GM21825 (cell line): ENCODE data around the gene IMP3.

Experiments used
- ATAC-seq: cut with Tn5 transposase; IDR thresholded peaks from one replicate; pipeline ENCODE4 v1.9.1; 2021; ENCODE audit warnings: mild to moderate bottlenecking, moderate library complexity; ENCODE audit not compliant: unreplicated experiment

The IMP3 gene

DNA sequence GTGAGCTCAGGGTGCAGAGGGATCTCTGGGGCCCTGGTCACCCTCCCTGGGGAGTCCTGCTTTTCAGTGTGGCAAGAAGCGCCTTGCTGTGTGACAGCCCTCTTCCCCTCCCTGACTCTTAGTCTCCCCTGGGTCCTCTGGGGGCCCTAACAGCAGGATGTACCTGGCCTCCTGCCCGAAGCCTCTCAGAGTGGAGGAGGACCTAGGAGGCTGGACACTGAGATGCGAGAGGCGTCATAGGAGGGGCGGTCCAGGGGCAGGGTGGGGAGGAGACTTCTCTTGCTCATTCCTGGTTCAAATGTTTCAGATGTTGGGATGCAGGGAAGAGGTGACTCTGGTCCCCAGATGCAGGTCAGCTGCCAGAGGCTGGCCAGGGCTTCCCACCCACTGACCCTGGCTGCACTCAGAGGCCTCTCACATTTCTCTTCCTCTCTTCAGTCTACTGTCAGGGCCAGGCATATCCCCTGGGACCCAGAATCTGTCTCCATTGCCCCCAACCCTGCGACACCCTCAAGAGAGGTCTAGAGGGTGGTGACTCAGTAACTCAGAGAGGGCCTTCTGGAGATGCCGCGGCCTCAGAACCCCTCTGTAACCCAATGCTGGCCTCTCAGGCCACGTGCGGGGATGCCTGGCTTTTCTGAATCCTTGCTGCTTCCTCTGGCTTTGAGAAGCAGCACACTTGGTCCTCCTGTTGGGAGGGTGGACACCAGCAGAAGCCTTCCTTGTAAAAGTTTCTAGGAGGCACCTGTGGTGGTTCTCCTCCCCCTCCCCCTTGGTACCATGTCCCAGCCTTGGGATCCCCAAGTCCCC, 33.6 kb upstream of the IMP3 start:
- no peak for ATAC-seq

DNA sequence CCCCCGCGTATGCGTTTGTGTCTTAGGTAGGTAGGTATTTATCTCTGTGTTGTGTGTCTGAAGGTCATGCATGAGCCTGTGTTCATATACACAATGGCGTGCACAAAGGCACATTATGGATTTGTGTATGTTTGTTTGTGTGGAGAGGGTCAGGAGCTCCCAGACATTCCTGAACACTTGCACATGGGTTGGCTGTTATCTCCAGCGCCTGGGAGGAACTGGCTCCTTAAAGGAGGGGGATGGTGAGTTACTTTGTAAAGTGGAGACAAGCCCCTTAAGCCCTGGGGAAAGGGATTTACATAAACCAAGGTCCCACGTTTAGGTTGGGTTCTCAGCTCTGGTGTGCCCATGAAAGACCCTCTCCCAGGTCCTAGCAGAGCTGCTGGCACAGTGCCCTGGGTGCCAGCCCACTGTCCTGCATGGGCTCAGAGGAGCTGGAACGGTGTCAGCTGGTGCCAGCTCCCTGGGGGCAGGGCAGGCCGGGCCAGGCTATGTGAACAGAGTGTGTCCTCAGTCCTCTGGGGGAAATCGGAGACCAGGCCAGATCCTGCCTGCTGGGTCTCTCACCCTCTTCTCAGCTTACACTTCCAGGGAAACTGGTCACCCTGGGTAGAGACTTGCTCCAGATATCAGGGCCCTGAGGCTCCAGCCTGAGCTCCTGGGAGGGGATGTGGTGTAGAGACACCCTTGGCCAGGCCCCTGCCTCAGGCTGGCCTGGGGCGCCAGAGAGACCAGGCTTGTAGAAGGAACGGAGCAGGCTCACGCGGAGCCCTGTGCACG, 32.8 kb upstream of the IMP3 start:
- ATAC-seq, result no peak

DNA sequence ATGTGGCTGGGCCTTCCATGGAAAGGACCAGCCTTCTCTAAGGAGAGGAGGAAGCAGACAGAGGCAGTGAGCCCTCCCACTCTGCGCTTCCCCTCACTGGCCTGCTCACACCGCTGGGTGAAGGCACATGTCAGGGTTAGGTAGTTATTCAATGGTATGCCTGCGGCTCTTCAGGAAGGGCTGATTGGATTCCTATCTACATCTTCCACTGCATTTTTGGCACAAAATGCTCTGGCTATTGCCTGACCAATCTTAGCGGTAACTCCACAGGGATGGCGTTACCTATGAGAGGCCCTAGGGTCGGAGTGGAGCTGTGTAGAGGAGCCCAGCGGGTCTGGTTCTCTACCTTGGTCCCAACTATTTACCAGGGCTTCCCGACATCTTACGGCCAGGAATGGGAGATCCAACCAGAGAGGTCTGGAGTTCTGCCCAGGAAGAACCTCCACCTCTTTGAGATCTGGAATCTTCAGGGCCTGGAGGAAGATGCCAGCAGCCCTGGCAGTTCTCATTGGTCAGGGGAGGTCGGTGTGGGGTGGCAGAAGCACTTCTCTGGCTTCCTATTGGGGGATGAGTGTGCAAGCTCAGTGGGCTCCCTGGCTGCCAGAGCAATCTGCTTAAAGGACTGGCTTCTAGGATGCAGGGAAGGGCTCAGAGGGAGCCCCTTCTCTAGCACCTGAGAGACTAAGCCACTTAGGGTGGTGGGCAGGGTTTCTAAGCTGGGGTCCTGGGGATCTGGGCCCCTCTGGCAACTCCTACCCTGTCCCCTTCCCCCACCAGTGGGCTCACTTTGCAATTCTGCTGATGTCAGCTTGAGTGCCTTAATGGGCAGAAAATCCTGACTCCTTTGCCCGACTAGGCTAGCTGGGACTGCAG, 31.9 kb upstream of the IMP3 start:
- no peak for ATAC-seq

DNA sequence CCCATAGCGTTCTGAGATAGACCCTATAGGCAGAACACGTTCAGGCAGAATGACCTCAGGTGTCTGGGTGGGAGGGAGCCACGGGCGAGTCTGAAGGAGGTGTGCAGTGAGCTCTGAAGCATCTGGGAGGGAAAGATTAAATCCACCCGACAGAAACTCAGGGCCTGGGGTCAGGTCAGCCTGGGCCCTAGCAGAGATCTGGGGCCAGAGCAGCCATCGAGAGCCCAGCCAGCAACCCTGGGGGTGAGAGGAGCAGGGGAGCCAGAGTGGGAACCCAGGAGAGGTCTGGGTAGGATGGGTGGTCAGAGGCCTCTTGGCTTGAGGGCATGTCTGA, 29.8 kb upstream of the IMP3 start:
- ATAC-seq, result no peak

DNA sequence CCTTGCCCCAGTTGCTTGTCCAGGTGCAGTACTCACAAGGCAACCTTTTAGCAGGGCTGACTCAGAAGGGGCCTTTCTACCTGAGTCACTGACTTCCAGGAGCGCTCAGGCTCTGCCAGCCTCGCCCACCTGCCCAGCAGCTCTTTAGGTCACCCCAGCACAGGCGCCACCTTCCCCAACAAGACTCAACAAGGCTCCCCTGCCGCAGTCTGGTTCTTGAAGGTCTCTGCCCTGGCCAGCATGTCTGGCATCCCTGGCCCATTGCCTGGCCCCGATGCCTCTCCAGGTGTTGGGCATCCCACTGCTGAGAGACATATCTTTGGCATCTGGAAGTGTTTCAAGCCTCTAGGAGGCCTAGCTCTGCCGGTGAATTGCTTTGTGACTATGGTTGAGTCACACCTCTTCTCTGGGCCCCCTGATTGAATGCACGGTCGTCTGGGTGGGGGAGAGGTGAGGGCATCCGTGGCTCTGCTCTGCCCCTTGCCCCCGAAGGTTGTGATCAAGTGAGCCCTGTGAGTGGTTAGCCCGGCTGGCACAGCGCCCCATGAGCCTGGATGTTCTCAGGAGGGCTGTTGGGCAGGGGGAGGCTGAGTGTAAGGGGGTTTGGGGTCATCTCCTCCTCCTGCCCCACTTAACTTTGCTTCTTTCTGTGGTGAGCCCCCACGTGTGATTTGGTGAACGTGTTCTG, 29.3 kb upstream of the IMP3 start:
- ATAC-seq, result no peak

DNA sequence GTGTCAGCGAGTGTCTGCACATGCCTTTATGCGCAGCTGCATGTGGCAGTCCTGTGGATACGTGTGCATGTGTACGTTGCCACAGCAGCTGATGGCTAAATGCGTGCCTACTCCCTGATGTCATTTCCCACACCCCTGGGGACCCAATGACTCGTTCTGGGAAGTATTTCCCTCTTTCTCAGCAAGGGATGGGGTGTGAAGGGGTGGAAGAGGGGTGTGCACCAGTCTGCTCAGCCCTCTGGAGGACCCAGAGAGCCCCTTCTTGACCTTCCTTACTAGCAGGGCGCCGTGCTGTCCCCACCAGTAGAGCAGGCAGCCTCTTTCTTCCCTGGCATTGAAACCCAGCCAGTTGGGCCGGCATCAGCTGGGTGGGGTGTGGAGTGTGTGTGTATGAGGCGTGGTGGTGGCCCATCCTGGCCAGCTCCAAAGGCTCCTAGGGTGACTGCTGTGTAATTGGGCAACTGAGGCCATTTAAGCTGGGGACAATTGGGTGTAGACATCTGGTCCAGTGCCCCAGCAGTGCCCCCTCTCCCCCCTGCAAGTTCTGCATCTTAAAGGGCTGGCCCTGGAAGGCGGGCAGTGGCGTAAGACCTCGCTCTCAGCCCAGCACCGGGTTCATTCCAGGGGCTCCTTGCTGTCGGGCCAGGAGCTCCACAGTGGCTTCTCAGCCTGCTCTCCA, 26.9 kb upstream of the IMP3 start:
- ATAC-seq, result no peak

DNA sequence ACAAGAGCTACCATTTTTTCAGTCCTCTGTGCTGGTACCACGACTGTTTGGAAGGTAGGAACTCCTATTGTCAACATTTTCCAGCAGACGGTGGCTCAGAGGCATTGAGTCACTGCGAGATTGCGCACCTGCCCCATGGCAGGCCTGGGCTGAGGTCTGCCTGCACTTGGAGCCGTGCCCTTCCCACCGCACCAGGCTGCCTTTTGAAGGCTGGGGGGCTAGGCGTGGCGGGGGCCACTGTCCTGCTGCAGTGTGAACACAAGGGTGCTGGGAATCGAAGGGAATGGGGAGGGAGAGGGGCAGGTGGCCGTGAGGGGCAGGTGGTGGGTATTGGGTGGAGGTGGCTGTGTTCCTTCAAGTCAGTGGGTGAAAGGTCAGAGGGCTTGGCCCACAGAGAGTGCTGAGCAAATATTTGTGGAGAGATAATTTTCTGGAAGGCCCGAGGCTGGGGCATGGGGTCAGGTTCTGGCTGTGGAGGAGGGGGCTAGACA, 24.0 kb upstream of the IMP3 start:
- ATAC-seq, result no peak

DNA sequence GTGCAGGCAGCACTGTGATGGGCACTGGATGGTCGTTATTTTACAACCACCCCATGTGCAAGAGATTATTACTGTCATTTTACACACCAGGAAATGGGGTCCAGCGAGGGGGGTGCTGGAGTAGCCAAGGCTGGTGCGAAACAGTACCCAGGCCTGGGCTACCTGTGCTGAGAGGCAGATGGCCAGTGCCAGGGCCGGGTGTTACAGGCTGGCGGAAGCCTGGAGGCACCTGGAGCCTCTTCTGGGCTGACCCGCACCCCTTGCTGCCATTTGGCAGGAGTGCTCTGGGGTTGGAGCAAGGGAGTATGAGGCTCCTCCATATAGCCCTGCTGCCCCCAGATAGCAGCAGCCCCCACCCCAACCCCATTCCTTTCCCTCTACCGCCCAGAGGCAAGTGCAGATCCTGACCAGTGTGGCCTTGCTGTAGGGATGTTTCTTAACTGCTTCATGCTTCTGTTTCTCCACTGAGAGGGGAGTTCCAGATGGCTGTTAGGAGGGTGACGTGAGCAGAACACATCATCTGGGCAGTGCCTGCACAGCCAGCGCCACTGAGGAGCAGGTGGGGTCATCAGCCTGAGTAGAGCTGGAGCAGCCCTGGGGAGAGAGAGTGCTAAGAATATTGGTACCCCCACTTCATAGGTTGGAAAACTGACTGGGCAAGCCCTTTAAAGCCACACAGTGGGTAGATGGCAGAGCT, 22.9 kb upstream of the IMP3 start:
- ATAC-seq, result no peak

DNA sequence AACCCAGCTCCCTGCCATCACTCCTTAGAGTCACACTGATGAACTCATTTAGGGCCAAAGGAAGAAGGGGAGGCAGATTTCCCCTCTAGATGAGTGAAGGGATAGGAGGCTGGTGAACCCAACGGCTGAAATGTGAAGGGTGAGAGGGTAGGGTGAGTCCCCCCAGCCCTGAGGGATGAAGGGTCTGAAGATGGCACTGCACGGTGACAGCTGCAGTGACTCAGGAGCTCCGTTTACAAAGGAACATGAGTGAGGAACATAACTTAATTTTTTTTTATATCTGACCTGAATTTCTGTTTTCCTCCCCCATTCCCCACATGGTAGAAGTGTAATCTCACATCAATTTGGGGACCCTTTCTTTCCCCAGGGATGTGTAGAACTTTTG, 21.7 kb upstream of the IMP3 start:
- ATAC-seq, result no peak

DNA sequence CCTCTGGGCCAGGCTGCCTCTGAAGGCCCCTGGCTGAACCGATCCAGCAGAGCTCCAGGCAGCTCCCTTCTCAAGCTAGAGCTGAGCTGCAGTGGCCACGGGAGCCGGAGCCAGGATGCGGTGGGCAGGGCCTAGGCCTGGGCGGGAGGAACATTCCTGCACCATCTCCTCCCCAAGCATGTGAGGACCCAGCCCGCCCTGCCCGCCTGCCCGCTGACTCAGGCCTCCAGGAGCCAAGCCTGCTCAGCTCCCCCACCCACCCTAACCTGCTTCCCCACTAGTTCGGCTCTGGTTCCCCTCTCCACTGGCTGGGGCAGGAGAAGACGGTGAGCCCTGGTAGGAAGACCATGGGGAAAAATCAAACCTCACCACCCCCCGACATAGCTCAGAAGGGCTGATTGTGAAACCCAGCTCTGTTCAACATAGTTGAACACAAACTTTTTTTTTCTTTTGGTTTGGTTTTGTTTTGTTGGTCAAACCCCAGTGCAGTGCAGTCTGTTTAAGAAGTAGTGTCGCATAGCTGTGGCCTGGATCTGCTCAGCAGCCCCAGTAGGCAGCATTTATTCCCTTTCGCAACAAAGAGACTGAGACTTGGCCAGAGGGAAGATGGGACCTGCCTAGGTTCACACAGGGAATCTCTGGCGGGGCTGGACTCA, 21.2 kb upstream of the IMP3 start:
- ATAC-seq, result no peak

DNA sequence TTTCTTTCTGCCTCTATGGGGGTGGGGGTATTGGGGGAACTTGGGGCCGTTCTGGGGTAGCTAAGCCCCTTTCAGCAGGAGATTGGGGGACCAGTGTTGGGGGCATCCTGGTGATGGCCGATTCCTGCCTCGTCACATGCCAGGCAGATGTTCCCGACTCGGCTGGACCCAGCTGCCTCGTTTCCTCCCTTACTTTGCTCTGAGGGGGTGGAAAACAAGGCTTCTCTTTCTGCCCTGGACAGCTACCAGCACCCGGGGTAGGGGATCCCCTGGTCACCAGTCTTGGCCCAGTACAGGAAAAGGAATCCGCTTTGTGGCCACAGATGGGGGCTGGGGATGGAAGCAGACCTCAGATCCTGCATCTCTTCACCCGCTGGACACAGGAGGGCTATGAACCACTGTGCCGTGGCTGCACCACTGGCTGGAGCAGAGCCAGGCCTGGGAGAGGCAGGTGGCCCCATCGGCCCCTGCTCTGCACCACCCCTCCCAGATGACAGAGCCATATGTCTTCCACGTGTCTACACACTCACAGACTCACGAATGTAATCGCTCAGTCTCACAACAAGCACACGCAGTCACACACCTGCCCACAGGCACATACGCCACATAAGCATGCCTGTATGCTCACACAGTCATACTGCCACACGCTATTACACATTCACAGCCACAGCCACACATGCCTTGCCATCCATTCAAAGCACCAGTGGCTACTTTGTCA, 20.1 kb upstream of the IMP3 start:
- ATAC-seq, result no peak

DNA sequence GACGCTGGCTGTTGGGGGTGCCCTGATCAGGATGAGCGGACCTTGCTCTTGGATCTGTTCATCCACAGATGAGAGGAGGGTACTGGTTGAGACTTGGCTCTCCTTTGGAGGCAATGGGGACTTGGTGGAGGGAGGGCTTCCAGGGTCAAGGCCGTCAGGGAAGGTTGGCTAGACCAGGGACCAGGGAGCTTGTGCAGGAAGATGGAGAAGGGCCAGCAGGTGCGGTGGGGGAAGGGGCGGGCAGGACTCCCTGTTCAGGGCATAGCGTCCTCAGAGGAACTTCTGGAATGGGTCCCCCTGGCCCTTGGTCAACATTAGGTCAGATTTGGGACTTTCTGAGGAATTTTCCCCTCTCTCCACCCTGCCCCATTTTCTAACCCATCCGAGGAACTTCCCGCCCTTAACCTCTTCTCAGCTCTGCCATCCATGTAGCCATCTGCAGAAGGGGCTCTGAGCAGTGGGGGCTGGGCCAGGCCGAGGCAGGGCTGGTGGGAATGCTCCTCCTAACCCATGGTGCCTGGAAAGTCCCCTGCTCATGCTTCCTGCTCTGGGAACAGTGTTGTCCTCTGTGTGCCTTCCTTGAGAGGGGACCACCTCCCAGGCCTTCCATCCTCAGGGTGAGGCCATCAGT, 19.2 kb upstream of the IMP3 start:
- no peak for ATAC-seq

DNA sequence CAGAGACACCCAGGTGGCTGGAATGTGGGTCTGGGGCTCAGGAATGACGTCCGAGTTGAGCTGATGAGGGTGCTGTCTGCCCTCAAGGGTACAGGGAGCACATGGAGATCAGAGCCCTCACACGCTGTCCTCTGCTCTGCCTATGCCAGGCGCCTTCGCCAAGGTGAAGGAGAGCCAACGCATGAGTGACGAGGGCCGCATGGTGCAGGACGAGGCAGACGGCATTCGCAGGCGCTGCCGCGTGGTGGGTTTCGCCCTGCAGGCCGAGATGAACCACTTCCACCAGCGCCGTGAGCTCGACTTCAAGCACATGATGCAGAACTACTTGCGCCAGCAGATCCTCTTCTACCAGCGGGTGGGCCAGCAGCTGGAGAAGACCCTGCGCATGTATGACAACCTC, 16.8 kb upstream of the IMP3 start:
- ATAC-seq, result no peak

DNA sequence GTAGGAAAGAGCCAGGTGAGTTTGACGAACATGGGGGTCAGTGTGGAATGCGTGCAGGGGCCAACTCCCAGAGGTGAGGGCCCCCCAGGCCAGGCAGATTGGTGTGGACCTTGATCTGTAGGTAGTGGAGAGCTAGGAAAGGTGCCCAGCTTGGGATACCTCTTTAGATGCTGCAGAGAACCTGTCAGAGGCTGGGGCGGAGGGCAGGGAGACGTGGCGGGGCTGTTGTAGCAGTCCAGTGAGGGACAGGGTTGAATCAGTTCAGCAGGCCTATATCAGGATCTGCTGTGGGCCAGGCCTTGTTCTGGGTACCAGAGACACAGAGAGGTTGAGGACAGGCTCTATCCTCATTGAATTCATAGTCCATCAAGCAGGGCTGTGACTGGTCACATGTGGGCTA, 16.3 kb upstream of the IMP3 start:
- no peak for ATAC-seq

DNA sequence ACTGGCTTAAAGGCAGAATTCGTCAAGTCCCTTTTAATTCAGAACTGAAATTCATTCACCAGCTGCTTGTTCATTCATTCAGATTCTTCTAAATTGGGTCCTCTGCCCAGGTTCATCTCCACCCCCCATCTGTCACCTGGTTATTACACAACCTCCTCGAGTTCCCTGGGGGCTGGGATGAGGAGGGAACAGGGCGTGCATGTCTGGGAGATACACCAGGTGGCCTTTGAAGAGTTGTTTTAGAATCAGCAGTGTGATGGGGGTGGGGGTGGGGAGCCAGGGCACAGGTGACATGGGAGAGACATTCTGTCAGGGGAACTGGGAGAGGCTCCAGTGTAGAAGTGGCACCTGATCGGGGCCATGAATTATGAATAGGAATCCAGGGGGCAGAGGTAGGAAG, 15.9 kb upstream of the IMP3 start:
- ATAC-seq, result no peak

DNA sequence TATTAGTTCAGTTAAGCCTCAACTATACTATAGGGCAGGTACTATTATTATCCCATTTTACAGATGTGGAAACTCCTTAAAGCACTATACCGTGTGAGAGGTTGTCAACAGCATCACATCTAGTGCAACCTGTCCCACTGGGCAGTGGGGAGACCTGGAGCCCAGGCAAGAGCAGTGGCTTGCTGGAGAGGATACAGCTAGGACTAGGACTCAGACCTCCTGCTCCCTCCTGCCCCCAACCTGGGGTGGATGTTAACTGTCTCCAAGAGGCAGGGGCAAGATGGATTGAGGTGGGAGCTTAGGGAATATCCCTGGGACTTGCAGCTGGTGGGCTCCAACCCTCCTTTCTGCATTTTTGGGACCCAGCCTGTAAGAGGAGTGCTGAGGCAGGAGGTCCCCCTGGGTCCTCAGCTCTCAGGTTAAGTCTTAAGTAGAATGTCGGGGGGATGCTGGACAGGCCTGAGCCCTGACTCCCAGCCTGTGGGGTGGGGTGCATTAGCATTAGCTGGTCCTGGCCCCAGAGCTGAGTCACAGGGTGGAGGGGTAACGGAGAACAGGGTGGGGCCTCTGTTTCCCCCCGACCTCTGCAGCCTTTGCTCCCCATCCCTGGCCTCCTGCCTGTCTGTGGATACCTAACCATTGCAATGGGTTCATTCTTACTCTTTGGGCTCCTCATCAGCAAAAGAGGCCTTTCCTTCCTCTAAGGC, 14.3 kb upstream of the IMP3 start:
- ATAC-seq, result no peak

DNA sequence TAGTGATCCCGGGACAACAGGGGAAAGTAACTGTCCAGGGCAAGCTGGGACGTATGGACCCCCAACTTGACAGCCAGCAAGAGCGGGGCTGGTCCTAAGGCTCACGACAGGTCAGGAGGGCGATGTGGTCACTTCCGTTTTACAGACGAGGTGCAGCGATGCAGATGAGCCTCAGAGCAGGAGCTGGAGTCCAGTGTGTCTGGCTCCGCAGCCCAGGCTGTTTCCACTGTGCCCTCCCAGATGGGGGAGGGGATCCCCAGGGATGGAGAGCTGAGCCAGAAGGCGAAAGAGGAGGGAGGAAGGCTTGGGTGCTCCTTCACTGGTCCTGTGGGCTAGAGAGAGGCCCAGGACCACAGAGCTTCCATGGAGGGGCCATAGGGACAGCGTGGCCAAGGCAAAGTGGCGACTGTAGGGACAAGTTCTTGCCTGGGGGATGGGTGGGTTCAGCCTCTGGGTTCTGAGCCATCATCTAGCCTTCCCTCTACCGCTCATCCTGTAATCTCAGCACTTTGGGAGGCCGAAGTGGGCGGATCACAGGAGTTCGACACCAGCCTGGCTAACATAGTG, 13.4 kb upstream of the IMP3 start:
- ATAC-seq, result no peak
